HG02852 (cell line): Measurements from ENCODE around the gene LRRC27.
"Not testable (repeated sequence)": the region's sequence is repeated elsewhere in the genome, so short reads cannot be mapped to it uniquely, and the experiment has no call there.

Experiments
- ATAC-seq: cut with Tn5 transposase; IDR thresholded peaks from one replicate; pipeline ENCODE4 v1.9.1; 2021; ENCODE audit warnings: mild to moderate bottlenecking, moderate library complexity; ENCODE audit not compliant: unreplicated experiment

The LRRC27 gene

GRCh38 chr10:132336064-132336746 lies 4.2 kb downstream of the LRRC27 start:
- no peak for ATAC-seq

- ATAC-seq, result no peak
These were observed 5.0 kb downstream of the LRRC27 start for GRCh38 chr10:132336919-132337407.

GRCh38 chr10:132337854-132338253 lies 5.9 kb downstream of the LRRC27 start:
- ATAC-seq, result not testable (repeated sequence)

- no peak for ATAC-seq
These were observed 6.9 kb downstream of the LRRC27 start for GRCh38 chr10:132338876-132339275.

GRCh38 chr10:132339276-132339675 lies 7.3 kb downstream of the LRRC27 start:
- no peak for ATAC-seq

- no peak for ATAC-seq
These were observed 9.0 kb downstream of the LRRC27 start for GRCh38 chr10:132341017-132341416.

GRCh38 chr10:132341781-132342180 lies 9.8 kb downstream of the LRRC27 start:
- no peak for ATAC-seq

GRCh38 chr10:132342553-132342952 lies 10.6 kb downstream of the LRRC27 start:
- no peak for ATAC-seq

GRCh38 chr10:132344386-132344785 lies 12.4 kb downstream of the LRRC27 start:
- ATAC-seq, result no peak

- no peak for ATAC-seq
These were observed 13.4 kb downstream of the LRRC27 start for GRCh38 chr10:132345345-132345744.

GRCh38 chr10:132346806-132347205 lies 14.8 kb downstream of the LRRC27 start:
- no peak for ATAC-seq

- ATAC-seq, result no peak
These were observed 15.4 kb downstream of the LRRC27 start for GRCh38 chr10:132347211-132347930.

GRCh38 chr10:132347931-132348267 lies 15.9 kb downstream of the LRRC27 start:
- ATAC-seq, result no peak

GRCh38 chr10:132349766-132350165 lies 17.8 kb downstream of the LRRC27 start:
- no peak for ATAC-seq

- ATAC-seq, result no peak
These were observed 18.4 kb downstream of the LRRC27 start for GRCh38 chr10:132350391-132350790.

- ATAC-seq, result no peak
These were observed 19.0 kb downstream of the LRRC27 start for GRCh38 chr10:132350946-132351345.

GRCh38 chr10:132351611-132352010 lies 19.6 kb downstream of the LRRC27 start:
- no peak for ATAC-seq

GRCh38 chr10:132352462-132353308 lies 20.7 kb downstream of the LRRC27 start:
- ATAC-seq, result not testable (repeated sequence)

GRCh38 chr10:132353456-132354355 lies 21.7 kb downstream of the LRRC27 start:
- no peak for ATAC-seq

GRCh38 chr10:132354356-132355094 lies 22.5 kb downstream of the LRRC27 start:
- ATAC-seq, result no peak
